GM10248 (cell line): ENCODE data around the gene LTB4R.
"Not testable (repeated sequence)": the region's sequence is repeated elsewhere in the genome, so short reads cannot be mapped to it uniquely, and the experiment has no call there.

ENCODE experiments used
- CTCF ChIA-PET: fragments of 300-600 bp; sonication (Branson Sonifier 250); formaldehyde crosslinking; extraction: SDS; loops from one replicate; lab custom pipeline; 2021; ENCODE audit warnings: antibody characterized with exemption; lab: Yijun Ruan, JAX
- POLR2A ChIA-PET: fragments of 350-650 bp; sonication (Branson Sonifier 250); formaldehyde crosslinking; extraction: SDS; loops from one replicate; lab custom pipeline; 2020; ENCODE audit warnings: antibody characterized with exemption; lab: Yijun Ruan, JAX
- DNase-seq: peaks from one replicate; pipeline ENCODE4 v3.0.0; 2012; ENCODE audit errors: extremely low spot score
- TF ChIP-seq, protein P1 (sequence below): IDR thresholded peaks from 2 replicates; pipeline ENCODE4 v1.5.1; 2012; ENCODE audit warnings: mild to moderate bottlenecking, low read depth; ENCODE audit errors: extremely low read depth, missing control alignments, control extremely low read depth

The LTB4R gene

DNA sequence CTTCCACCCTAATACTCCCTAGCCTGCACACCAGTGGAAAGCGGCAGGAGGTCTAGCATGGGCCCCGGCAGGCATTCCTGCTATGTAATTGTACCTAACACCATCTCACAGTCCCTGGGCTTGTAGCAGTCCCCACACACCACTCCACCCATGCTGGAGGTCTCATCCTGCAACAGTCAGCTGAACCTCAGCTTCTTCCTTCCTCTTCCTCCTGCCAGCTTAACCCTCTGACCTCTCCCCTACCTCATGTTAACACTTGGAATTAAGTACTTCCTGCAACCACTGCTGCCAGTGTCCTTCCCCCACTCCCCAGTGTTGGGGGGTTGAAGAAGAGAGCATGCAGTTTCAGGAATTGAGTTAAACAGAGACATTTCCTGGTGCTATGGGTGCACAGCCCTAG, 16.0 kb downstream of the LTB4R start:
- TF ChIP-seq, protein P1, sequence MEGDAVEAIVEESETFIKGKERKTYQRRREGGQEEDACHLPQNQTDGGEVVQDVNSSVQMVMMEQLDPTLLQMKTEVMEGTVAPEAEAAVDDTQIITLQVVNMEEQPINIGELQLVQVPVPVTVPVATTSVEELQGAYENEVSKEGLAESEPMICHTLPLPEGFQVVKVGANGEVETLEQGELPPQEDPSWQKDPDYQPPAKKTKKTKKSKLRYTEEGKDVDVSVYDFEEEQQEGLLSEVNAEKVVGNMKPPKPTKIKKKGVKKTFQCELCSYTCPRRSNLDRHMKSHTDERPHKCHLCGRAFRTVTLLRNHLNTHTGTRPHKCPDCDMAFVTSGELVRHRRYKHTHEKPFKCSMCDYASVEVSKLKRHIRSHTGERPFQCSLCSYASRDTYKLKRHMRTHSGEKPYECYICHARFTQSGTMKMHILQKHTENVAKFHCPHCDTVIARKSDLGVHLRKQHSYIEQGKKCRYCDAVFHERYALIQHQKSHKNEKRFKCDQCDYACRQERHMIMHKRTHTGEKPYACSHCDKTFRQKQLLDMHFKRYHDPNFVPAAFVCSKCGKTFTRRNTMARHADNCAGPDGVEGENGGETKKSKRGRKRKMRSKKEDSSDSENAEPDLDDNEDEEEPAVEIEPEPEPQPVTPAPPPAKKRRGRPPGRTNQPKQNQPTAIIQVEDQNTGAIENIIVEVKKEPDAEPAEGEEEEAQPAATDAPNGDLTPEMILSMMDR: no peak
- CTCF ChIA-PET: interaction anchor here (0.8 to 21.9 kb wide), 11 partner anchors 9 to 186 kb away, joined by 3 to 629 read pairs (median 4); partner anchors contain the start of genes CBLN3, CIDEB, EMC9 and KHNYN
- POLR2A ChIA-PET: no interaction called here
- DNase-seq: no peak

DNA sequence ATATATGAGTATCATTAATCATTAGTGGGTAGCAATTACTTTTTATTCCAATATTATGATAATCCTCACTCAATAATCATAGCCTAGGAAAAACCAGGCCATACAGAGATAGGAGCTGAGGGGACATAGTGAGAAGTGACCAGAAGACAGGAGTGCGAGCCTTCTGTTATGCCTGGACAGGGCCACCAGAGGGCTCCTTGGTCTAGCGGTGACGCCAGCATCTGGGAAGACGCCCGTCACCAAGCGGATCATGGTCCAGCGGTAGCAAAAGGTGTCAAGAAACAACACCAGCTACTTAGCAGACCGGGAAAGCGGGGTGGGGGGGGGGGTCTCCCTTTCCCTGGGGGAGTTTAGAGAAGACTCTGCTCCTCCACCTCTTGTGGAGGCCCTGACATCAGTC, 16.6 kb downstream of the LTB4R start:
- CTCF ChIA-PET: interaction anchor here (1.0 to 21.9 kb wide), 11 partner anchors 8 to 186 kb away, joined by 3 to 629 read pairs (median 4); partner anchors contain the start of genes CBLN3, CIDEB, DHRS1 and EMC9
- POLR2A ChIA-PET: not testable (repeated sequence)
- TF ChIP-seq, protein P1: peak; percentile 49

DNA sequence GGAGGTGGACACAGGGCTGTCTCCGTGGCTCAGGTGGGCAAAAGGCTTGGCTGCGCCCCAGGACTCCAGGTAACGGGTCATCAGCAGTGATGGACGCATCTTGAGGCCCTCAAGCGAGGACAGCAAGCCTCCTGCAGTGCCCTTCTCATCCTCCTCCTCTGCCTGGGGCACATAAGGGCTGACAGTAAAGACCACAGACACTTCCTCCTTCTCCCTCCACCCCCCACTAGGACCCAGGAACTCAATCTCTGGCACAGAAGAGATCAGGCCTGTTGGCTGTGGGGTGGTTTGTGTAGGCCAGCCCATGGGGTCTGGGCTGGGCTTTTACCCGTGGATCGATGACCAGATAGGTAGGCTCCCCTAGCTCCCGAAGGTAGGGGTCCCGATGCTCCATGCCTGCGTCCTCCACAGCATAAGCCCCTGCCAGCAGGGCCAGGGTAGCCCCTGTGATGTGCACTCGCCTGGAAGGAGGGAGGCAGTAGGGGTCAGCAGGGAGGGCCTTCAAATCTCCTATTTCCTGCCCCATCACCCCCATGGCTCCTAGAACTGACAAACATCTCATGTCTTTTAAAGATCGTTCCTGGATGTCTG, 17.9 kb downstream of the LTB4R start:
- CTCF ChIA-PET: interaction anchor here (0.9 to 21.9 kb wide), 11 partner anchors 11 to 113 kb away, joined by 3 to 629 read pairs (median 3); partner anchors contain the start of genes CBLN3, CIDEB, DHRS1 and KHNYN
- TF ChIP-seq, protein P1: no peak
- no peak for DNase-seq
- POLR2A ChIA-PET: no interaction called here

More for the DNA sequence above, 16.6 kb downstream of the LTB4R start:
- DNase-seq: not testable (repeated sequence)

DNA sequence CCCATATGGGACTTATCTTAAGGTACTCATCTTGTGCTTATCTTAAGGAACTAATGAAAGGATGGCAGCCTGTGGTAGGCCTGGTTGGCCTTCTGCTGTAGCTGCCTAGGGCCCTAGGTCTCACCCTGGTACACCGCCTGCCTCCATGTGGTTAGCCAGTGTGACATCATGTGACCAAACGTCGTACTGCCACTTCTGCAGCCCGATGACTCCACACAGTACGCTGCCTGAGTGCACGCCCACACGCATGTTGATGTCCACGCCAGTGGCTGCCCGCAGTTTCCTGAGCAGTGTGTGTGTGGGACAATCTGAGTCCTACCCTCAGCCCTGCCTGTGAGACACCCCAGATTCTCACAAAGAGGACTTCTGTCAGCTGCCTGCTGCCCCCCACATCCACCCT, 18.4 kb downstream of the LTB4R start:
- no peak for DNase-seq
- ChIA-PET POLR2A (no interaction called here), CTCF (interaction anchor here (1.1 to 21.9 kb wide), 9 partner anchors 11 to 112 kb away, joined by 3 to 629 read pairs (median 4); partner anchors contain the start of genes CBLN3, CIDEB, KHNYN and LTB4R2)
- TF ChIP-seq, protein P1: no peak

DNA sequence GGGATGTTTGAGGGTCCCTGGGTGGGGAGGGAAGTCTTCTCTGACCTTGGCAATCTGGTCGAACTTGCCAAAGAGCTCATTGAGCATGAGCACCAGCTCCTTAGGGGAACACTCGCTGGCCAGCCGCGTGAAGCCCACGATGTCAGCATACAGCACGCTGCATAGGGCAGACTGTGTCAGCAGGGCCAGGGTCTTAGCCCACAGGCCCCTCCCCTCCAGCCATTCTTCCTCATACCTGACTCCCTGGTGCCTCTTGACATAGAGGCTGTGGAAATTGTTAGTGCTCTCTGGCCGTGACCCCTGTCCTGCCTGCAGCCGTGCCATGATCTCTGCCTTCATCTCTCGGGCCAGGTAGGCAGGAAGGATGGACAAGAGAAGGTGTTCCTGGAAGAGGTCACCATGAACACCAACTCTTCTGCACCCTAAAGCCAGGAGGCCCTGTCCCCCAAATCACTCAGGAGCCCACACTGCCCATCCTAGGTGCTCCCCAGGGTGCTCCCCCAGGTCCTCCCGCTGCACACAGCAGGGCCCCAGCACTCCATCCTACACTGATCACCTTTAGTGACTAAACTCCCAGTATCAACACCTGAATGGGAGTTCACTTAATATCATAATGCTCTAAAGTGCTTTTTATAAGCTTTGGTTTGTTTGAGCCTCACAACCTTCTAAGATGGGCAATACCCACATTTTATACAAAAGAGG, 19.8 kb downstream of the LTB4R start:
- DNase-seq: no peak
- TF ChIP-seq, protein P1: no peak
- POLR2A ChIA-PET: no interaction called here
- CTCF ChIA-PET: interaction anchor here (0.6 to 21.9 kb wide), 12 partner anchors 10 to 248 kb away, joined by 3 to 629 read pairs (median 28); partner anchors contain the start of genes CBLN3, CIDEB, KHNYN and LTB4R

DNA sequence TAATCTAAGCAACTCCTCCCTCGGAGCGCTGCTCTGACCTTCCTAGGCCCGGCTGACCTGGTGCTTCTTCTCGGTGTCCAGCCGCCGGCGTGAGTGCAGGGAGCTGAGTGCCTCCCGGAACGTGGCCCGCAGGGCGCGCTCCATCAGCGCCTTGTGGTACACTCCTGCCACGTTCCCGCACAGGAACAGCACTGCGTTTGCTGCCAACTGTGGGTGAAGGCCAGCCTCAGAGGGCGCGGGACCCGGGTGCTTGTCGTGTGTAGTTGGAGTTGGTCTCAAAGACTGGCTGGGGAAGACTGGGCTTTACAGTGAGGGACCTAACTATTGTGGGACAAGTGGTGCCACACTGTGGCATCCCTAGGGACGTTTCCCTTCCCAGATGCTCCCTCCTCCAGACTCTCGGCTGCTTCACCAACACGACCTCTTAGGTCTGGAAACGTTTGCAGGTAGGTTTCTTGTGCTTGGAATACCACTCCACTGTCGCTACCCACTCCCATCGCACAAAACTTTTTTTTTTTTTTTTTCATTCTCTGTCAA, 20.5 kb downstream of the LTB4R start:
- TF ChIP-seq, protein P1: no peak
- DNase-seq: no peak
- POLR2A ChIA-PET: no interaction called here

More for the DNA sequence above, 20.5 kb downstream of the LTB4R start:
- CTCF ChIA-PET: interaction anchor here (0.6 to 21.9 kb wide), 20 partner anchors 9 to 274 kb away, joined by 3 to 629 read pairs (median 18); partner anchors contain the start of genes CBLN3, CIDEB, KHNYN and LTB4R
